ENCODE measurements around the gene CCT4. TPM values are rescaled to one million over a fixed set of nuclear protein-coding genes. Genes with fewer than 3 reads are reported as not detected.
"Not testable (repeated sequence)": the region's sequence is repeated elsewhere in the genome, so short reads cannot be mapped to it uniquely, and the experiment has no call there.

Gene CCT4
- total RNA-seq, 2 experiments from 2014 or later = 366 to 370 TPM

GRCh38 chr2:61885896-61886603, 2.4 kb downstream of the CCT4 start:
- ChIA-PET POLR2A (interaction anchor here (1.2 kb wide), 1 partner anchor 14 kb away, joined by 8 read pairs; no protein-coding TSS in a partner anchor), CTCF (interaction anchor here (1.2 kb wide), 1 partner anchor 15 kb away, joined by 3 read pairs; no protein-coding TSS in a partner anchor)

- ChIA-PET CTCF (no interaction called here), POLR2A (interaction anchor here (0.6 kb wide), 1 partner anchor 14 kb away, joined by 3 read pairs; no protein-coding TSS in a partner anchor)
Measured at GRCh38 chr2:61882850-61883249, 5.6 kb downstream of the CCT4 start.

GRCh38 chr2:61879351-61879750, 9.1 kb downstream of the CCT4 start:
- CTCF ChIA-PET = not testable (repeated sequence)

GRCh38 chr2:61878761-61879160, 9.7 kb downstream of the CCT4 start:
- POLR2A ChIA-PET = no interaction called here

More at GRCh38 chr2:61879351-61879750, 9.1 kb downstream of the CCT4 start:
- POLR2A ChIA-PET = not testable (repeated sequence)

GRCh38 chr2:61877571-61878245, 10.7 kb downstream of the CCT4 start:
- POLR2A ChIA-PET = no interaction called here
- CTCF ChIA-PET = interaction anchor here (1.1 kb wide), 1 partner anchor 11 kb away, joined by 3 read pairs; no protein-coding TSS in a partner anchor

More at GRCh38 chr2:61878761-61879160, 9.7 kb downstream of the CCT4 start:
- CTCF ChIA-PET = interaction anchor here (1.1 kb wide), 1 partner anchor 13 kb away, joined by 3 read pairs; no protein-coding TSS in a partner anchor

- ChIA-PET CTCF (no interaction called here), POLR2A (no interaction called here)
Measured at GRCh38 chr2:61876400-61876799, 12.1 kb downstream of the CCT4 start.

- ChIA-PET CTCF (interaction anchor here (0.6 to 0.9 kb wide), 2 partner anchors 8 to 12 kb away, joined by 3 to 4 read pairs; no protein-coding TSS in a partner anchor), POLR2A (interaction anchor here (0.6 to 0.7 kb wide), 2 partner anchors 20 to 821 kb away, joined by 3 to 7 read pairs; no protein-coding TSS in a partner anchor)
Measured at GRCh38 chr2:61866482-61867089, 21.9 kb downstream of the CCT4 start.

GRCh38 chr2:61862085-61862484, 26.4 kb downstream of the CCT4 start:
- ChIA-PET CTCF (no interaction called here), POLR2A (no interaction called here)

GRCh38 chr2:61857224-61857623, 31.2 kb downstream of the CCT4 start:
- ChIA-PET CTCF (interaction anchor here (0.7 kb wide), 1 partner anchor 14 kb away, joined by 4 read pairs; no protein-coding TSS in a partner anchor), POLR2A (no interaction called here)

GRCh38 chr2:61855318-61855613, 33.2 kb downstream of the CCT4 start:
- POLR2A ChIA-PET = interaction anchor here (1.4 kb wide), 1 partner anchor 10 kb away, joined by 5 read pairs; no protein-coding TSS in a partner anchor
- CTCF ChIA-PET = no interaction called here

- ChIA-PET POLR2A (interaction anchor here (1.4 kb wide), 1 partner anchor 11 kb away, joined by 5 read pairs; no protein-coding TSS in a partner anchor), CTCF (no interaction called here)
Measured at GRCh38 chr2:61854564-61855317, 33.7 kb downstream of the CCT4 start.

- POLR2A ChIA-PET = interaction anchor here (1.4 kb wide), 1 partner anchor 12 kb away, joined by 5 read pairs; no protein-coding TSS in a partner anchor
- CTCF ChIA-PET = no interaction called here
Measured at GRCh38 chr2:61853847-61854563, 34.5 kb downstream of the CCT4 start, which contains the start of gene FAM161A. Gene FAM161A, minus strand, starts transcription at chr2:61854060. Its CDS starts 19 bp downstream, at chr2:61854041.

GRCh38 chr2:61853086-61853846, 35.2 kb downstream of the CCT4 start:
- ChIA-PET POLR2A (no interaction called here), CTCF (interaction anchor here (0.6 to 0.9 kb wide), 3 partner anchors 36 to 604 kb away, joined by 3 to 4 read pairs (median 3); no protein-coding TSS in a partner anchor)

GRCh38 chr2:61851270-61851669, 37.2 kb downstream of the CCT4 start:
- POLR2A ChIA-PET, CTCF ChIA-PET: not testable (repeated sequence)

GRCh38 chr2:61845320-61845719, 43.1 kb downstream of the CCT4 start:
- POLR2A ChIA-PET = no interaction called here
- CTCF ChIA-PET = interaction anchor here (0.6 kb wide), 1 partner anchor 77 kb away, joined by 3 read pairs; no protein-coding TSS in a partner anchor

- POLR2A ChIA-PET = no interaction called here
- CTCF ChIA-PET = no interaction called here
Measured at GRCh38 chr2:61841286-61841685, 47.2 kb downstream of the CCT4 start.

GRCh38 chr2:61834893-61835292, 53.6 kb downstream of the CCT4 start:
- CTCF ChIA-PET = no interaction called here
- POLR2A ChIA-PET = no interaction called here

- POLR2A ChIA-PET = no interaction called here
- CTCF ChIA-PET = no interaction called here
Measured at GRCh38 chr2:61833971-61834370, 54.5 kb downstream of the CCT4 start.
